IMR-90 (cell line): ENCODE measurements around the gene TBX4. TPM values are rescaled to one million over a fixed set of nuclear protein-coding genes. Genes with fewer than 3 reads are reported as not detected.

ENCODE experiments used
- ATAC-seq: fragments of 200-7000 bp; cut with Tn5 transposase; 2 replicates; pipeline ENCODE4 v1.9.1; 2020; ENCODE audit warnings: low read depth, mild to moderate bottlenecking, moderate library complexity
- BruUV-seq: library from RNA; stranded (reverse); fragments of 400-500 nt; replicated peaks from 2 replicates; lab custom pipeline; 2021; lab: Mats Ljungman, UMichigan
- CTCF ChIA-PET: fragments of 300-600 bp; formaldehyde crosslinking; extraction: SDS; loops from one replicate; lab custom pipeline; 2021; ENCODE audit warnings: antibody characterized with exemption; lab: Yijun Ruan, JAX
- POLR2A ChIA-PET: fragments of 300-600 bp; sonication (Branson Sonifier 250); formaldehyde crosslinking; loops from one replicate; lab custom pipeline; 2022; ENCODE audit warnings: antibody characterized with exemption; ENCODE audit not compliant: unreplicated experiment; lab: Charles Lee
- DNase-seq: peaks from one replicate; pipeline ENCODE4 v3.0.0; 2013
- H2AFZ ChIP-seq: replicated peaks from 2 replicates; pipeline ENCODE3; 2013; ENCODE audit warnings: low read length, mild to moderate bottlenecking; ENCODE audit not compliant: poor library complexity
- H2AK5ac ChIP-seq: 2 replicates; pipeline ENCODE4 v1.6.1; 2013; ENCODE audit warnings: low read depth, low read length, inconsistent platforms
- H2AK9ac ChIP-seq: replicated peaks from 2 replicates; pipeline ENCODE3; 2013; ENCODE audit warnings: mild to moderate bottlenecking, low read depth, low read length, moderate library complexity; ENCODE audit not compliant: poor library complexity
- H2BK120ac ChIP-seq: 2 replicates; pipeline ENCODE4 v1.6.1; 2013; ENCODE audit warnings: low read depth, low read length, inconsistent platforms
- H2BK15ac ChIP-seq: 3 replicates; pipeline ENCODE4 v1.6.1; 2013; ENCODE audit warnings: low read depth, low read length, inconsistent platforms
- H2BK20ac ChIP-seq: 2 replicates; pipeline ENCODE4 v1.6.1; 2013; ENCODE audit warnings: low read depth, mild to moderate bottlenecking, inconsistent platforms, low read length, moderate library complexity
- H2BK5ac ChIP-seq: 2 replicates; pipeline ENCODE4 v1.6.1; 2013; ENCODE audit warnings: mild to moderate bottlenecking, low read depth, low read length, inconsistent platforms; ENCODE audit not compliant: poor library complexity, severe bottlenecking
- H3K14ac ChIP-seq: replicated peaks from 2 replicates; pipeline ENCODE4 v1.6.1; 2013; ENCODE audit warnings: low read depth, low read length, inconsistent platforms
- H3K18ac ChIP-seq: 2 replicates; pipeline ENCODE4 v1.6.1; 2013; ENCODE audit warnings: low read depth, low read length, control low read depth
- H3K23ac ChIP-seq: 2 replicates; pipeline ENCODE4 v1.6.1; 2013; ENCODE audit warnings: low read depth, low read length, inconsistent platforms
- H3K27ac ChIP-seq: 2 replicates; pipeline ENCODE4 v1.5.1; 2013; ENCODE audit warnings: mild to moderate bottlenecking, control low read depth, low read length; ENCODE audit not compliant: insufficient read depth
- H3K27me3 ChIP-seq: 2 replicates; pipeline ENCODE4 v1.6.1; 2013; ENCODE audit warnings: low read length; ENCODE audit not compliant: control insufficient read depth, insufficient read depth
- H3K36me3 ChIP-seq: 2 replicates; pipeline ENCODE4 v1.6.1; 2013; ENCODE audit warnings: low read length, mixed read lengths; ENCODE audit not compliant: control insufficient read depth, insufficient read depth
- H3K4ac ChIP-seq: 2 replicates; pipeline ENCODE4 v1.6.1; 2013; ENCODE audit warnings: low read depth, low read length, inconsistent platforms
- H3K4me1 ChIP-seq: 2 replicates; pipeline ENCODE4 v1.6.1; 2013; ENCODE audit warnings: low read length, mixed read lengths; ENCODE audit not compliant: control insufficient read depth, insufficient read depth
- H3K4me2 ChIP-seq: 2 replicates; pipeline ENCODE4 v1.6.1; 2013; ENCODE audit warnings: low read depth, mild to moderate bottlenecking, control low read depth, low read length, moderate library complexity
- H3K4me3 ChIP-seq: 2 replicates; pipeline ENCODE4 v1.5.1; 2013; ENCODE audit warnings: low read depth, mild to moderate bottlenecking, control low read depth, low read length, moderate library complexity; ENCODE audit not compliant: insufficient read depth
- H3K56ac ChIP-seq: 2 replicates; pipeline ENCODE4 v1.6.1; 2013; ENCODE audit warnings: low read length, inconsistent platforms; ENCODE audit not compliant: insufficient read depth; ENCODE audit errors: extremely low read depth
- H3K79me1 ChIP-seq, 2 experiments: 2 replicates each; pipeline ENCODE4 v1.6.1; 2013; ENCODE audit warnings: low read length in 2 of 2, inconsistent platforms in 1 of 2, low read depth in 1 of 2
- H3K9ac ChIP-seq: 2 replicates; pipeline ENCODE4 v1.6.1; 2013; ENCODE audit warnings: low read depth, low read length, control low read depth
- H3K9me1 ChIP-seq: 2 replicates; pipeline ENCODE4 v1.6.1; 2013; ENCODE audit warnings: low read length, inconsistent platforms; ENCODE audit not compliant: insufficient read depth
- H3K9me3 ChIP-seq: 2 replicates; pipeline ENCODE4 v1.6.1; 2013; ENCODE audit warnings: low read length; ENCODE audit not compliant: control insufficient read depth, insufficient read depth
- H4K20me1 ChIP-seq: 2 replicates; pipeline ENCODE4 v1.6.1; 2013; ENCODE audit warnings: low read length, inconsistent platforms; ENCODE audit not compliant: insufficient read depth
- H4K5ac ChIP-seq: 2 replicates; pipeline ENCODE4 v1.6.1; 2013; ENCODE audit warnings: mild to moderate bottlenecking, low read depth, low read length, control low read depth
- H4K8ac ChIP-seq, 2 experiments: 2 replicates each; pipeline ENCODE4 v1.6.1; 2013; ENCODE audit warnings: low read depth in 2 of 2, low read length in 2 of 2, control low read depth in 1 of 2, inconsistent platforms in 1 of 2
- H4K91ac ChIP-seq: 2 replicates; pipeline ENCODE4 v1.6.1; 2013; ENCODE audit warnings: low read depth, low read length, inconsistent platforms; ENCODE audit not compliant: insufficient read depth
- CHD1 ChIP-seq: IDR thresholded peaks from 2 replicates; pipeline ENCODE4 v1.6.1; 2012; ENCODE audit warnings: low read depth, low read length, improper control_type of control experiment
- FOS ChIP-seq: fragments of 150-350 bp; IDR thresholded peaks from 2 replicates; pipeline ENCODE4 v1.6.1; 2016; ENCODE audit warnings: low read depth, low read length
- MXI1 ChIP-seq: IDR thresholded peaks from 2 replicates; pipeline ENCODE4 v1.6.1; 2012; ENCODE audit warnings: low read depth, mild to moderate bottlenecking, low read length, moderate library complexity, borderline replicate concordance
- NFE2L2 ChIP-seq: fragments of 150-350 bp; IDR thresholded peaks from 2 replicates; pipeline ENCODE4 v1.6.1; 2016; ENCODE audit warnings: low read depth, mild to moderate bottlenecking, low read length
- POLR2A ChIP-seq: IDR thresholded peaks from 2 replicates; pipeline ENCODE4 v1.6.1; 2012; ENCODE audit warnings: mild to moderate bottlenecking, low read depth, low read length
- RAD21 ChIP-seq: IDR thresholded peaks from 2 replicates; pipeline ENCODE4 v1.6.1; 2012; ENCODE audit warnings: low read length, improper control_type of control experiment
- RCOR1 ChIP-seq: IDR thresholded peaks from 2 replicates; pipeline ENCODE4 v1.6.1; 2012; ENCODE audit warnings: mild to moderate bottlenecking, low read length, improper control_type of control experiment; ENCODE audit not compliant: insufficient replicate concordance
- SMC3 ChIP-seq: fragments of 150-350 bp; IDR thresholded peaks from 2 replicates; pipeline ENCODE4 v1.6.1; 2016; ENCODE audit warnings: low read depth, mild to moderate bottlenecking, antibody characterized with exemption, low read length, moderate library complexity
- WGBS, 2 experiments: methylation state at CpG; one replicate each; pipeline versions ENCODE4 v1.1.5 to v1.1.7; 2013; ENCODE audit warnings: missing lambda C conversion rate in 2 of 2; ENCODE audit not compliant: insufficient read length in 1 of 2; ENCODE audit errors: extremely low coverage in 2 of 2; 5-methylcytosine and 5-hydroxymethylcytosine counted together
- dilution Hi-C: fragments of 300-500 bp; cut with HindIII; formaldehyde crosslinking; loops from one replicate; pipeline ENCODE4 v1.14.3; 2018; ENCODE audit warnings: low sequenced_read_pairs; ENCODE audit not compliant: unreplicated experiment
- in situ Hi-C: fragments of 300-500 bp; cut with MboI; formaldehyde crosslinking; loops from 3 replicates; pipeline ENCODE4 v1.14.3; 2019; ENCODE audit warnings: low sequenced_read_pairs, inconsistent platforms, mixed read lengths
- intact Hi-C: fragments of 100-400 bp; cut with micrococcal nuclease; formaldehyde crosslinking; loops from 2 replicates; pipeline ENCODE4 v1.10.0; 2022
- polyA plus RNA-seq, 3 experiments: library from polyadenylated mRNA; depleted of rRNA; stranded (reverse); fragments of >200 nt; gene quantifications; 2 replicates each; pipeline ENCODE4 v1.2.3, GENCODE V29; 2012; ENCODE audit warnings: low replicate concordance in 1 of 3
- total RNA-seq: library from RNA; depleted of rRNA; stranded (reverse); fragments of >200 nt; gene quantifications from 2 replicates; pipeline ENCODE4 v1.2.3, GENCODE V29; 2012
- TF ChIP-seq, protein P1 (sequence below): fragments of 150-350 bp; IDR thresholded peaks from 2 replicates; pipeline ENCODE4 v1.6.1; 2017; ENCODE audit warnings: mild to moderate bottlenecking, antibody characterized with exemption, low read length, low read depth
- TF ChIP-seq, protein P2 (sequence below): conservative IDR thresholded peaks from 2 replicates; pipeline ENCODE4 v1.5.1; 2012; ENCODE audit warnings: mild to moderate bottlenecking, low read depth, low read length, improper control_type of control experiment

TBX4 gene
- total and polyA plus RNA-seq, 2 of the 4 experiments (the other 2 are of a cell fraction), result 0.05 TPM; not detected in 1

DNA sequence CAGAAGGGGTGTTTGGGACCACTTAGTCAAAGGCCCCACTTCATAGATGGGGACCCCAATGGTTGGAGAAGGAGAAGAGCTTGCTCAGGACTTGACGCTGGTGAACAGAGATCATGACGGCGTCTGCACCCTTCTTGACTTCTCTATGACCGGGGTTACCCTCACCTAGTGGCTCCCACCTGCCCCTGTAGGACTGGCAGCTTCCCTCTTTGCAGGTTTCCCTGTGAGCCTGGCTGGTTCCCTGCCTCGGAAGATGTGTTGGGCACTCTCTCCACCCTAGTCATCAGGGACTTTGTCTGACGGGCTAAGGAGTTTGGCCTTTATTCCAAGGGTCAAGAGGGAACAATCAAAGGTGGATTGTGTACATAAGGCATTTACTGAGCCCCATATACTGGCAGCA is 22.7 kb downstream of the TBX4 start:
- Histone ChIP-seq H3K4me1 (peaks cover 10% of the 10 kb centered on the region), H3K9me1 (peaks cover 14% of the 10 kb centered on the region), H3K4ac (no peak overlapping the region), H3K4me2 (no peak overlapping the region), H2BK15ac (0 out of 3 replicates have a peak overlapping the region, but pooled peaks have one; percentile 38), H3K36me3 (no peaks in the 10 kb centered on the region), H3K14ac (0 out of 2 replicates have a peak overlapping the region, but pooled peaks have one; percentile 52), H2AK9ac (no peak overlapping the region), H3K56ac (no peak overlapping the region), H2BK5ac (no peak overlapping the region), H2BK20ac (peak overlapping the region; percentile 76; the same call in 1 of the 2 replicates), H2BK120ac (0 out of 2 replicates have a peak overlapping the region, but pooled peaks have one; percentile 27), H3K27ac (no peak overlapping the region), H2AFZ (peak overlapping the region; percentile 60), H4K5ac (no peak overlapping the region), H4K20me1 (no peaks in the 10 kb centered on the region), H3K23ac (no peak overlapping the region), H2AK5ac (no peak overlapping the region), H3K4me3 (no peak overlapping the region), H3K27me3 (peaks cover 5% of the 10 kb centered on the region), H4K91ac (no peak overlapping the region), H3K9me3 (no peaks in the 10 kb centered on the region), H3K18ac (no peak overlapping the region; the same call in 1 of the 2 replicates), H4K8ac (no peak overlapping the region), H3K9ac (no peak overlapping the region), H3K79me1 (no peaks in the 10 kb centered on the region)
- POLR2A ChIA-PET, result no interaction called here
- no peak for TF ChIP-seq CHD1
- TF ChIP-seq SMC3, result no peak
- TF ChIP-seq RCOR1, result no peak
- no peak for TF ChIP-seq MXI1
- TF ChIP-seq, protein P1, sequence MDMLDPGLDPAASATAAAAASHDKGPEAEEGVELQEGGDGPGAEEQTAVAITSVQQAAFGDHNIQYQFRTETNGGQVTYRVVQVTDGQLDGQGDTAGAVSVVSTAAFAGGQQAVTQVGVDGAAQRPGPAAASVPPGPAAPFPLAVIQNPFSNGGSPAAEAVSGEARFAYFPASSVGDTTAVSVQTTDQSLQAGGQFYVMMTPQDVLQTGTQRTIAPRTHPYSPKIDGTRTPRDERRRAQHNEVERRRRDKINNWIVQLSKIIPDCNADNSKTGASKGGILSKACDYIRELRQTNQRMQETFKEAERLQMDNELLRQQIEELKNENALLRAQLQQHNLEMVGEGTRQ, result no peak
- TF ChIP-seq, protein P2, sequence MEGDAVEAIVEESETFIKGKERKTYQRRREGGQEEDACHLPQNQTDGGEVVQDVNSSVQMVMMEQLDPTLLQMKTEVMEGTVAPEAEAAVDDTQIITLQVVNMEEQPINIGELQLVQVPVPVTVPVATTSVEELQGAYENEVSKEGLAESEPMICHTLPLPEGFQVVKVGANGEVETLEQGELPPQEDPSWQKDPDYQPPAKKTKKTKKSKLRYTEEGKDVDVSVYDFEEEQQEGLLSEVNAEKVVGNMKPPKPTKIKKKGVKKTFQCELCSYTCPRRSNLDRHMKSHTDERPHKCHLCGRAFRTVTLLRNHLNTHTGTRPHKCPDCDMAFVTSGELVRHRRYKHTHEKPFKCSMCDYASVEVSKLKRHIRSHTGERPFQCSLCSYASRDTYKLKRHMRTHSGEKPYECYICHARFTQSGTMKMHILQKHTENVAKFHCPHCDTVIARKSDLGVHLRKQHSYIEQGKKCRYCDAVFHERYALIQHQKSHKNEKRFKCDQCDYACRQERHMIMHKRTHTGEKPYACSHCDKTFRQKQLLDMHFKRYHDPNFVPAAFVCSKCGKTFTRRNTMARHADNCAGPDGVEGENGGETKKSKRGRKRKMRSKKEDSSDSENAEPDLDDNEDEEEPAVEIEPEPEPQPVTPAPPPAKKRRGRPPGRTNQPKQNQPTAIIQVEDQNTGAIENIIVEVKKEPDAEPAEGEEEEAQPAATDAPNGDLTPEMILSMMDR, result no peak
- no peak for TF ChIP-seq FOS
- TF ChIP-seq POLR2A, result no peak
- TF ChIP-seq RAD21, result no peak
- TF ChIP-seq NFE2L2, result no peak
- CTCF ChIA-PET, result no interaction called here
- BruUV-seq, result no TSS peak
- DNase-seq (no peak), ATAC-seq (no peak)
- intact Hi-C loops, result no loop called here
- in situ Hi-C loops, result no loop called here
- 100% methylated on average over 1 of the region's 6 CpGs; no CpG with 5 or more reads in 1 of the 2 experiments for WGBS, 2 experiments
- dilution Hi-C loops, result no loop called here
